Measurements from ENCODE around the gene UBAC2. TPM values are rescaled to one million over a fixed set of nuclear protein-coding genes. Genes with fewer than 3 reads are reported as not detected.

Gene UBAC2
- total and polyA plus RNA-seq, 2 of the 8 experiments (the other 6 are each of a cell fraction or from before 2014, with no cell fraction given), result 75.9 to 76.9 TPM

GRCh38 chr13:99392470-99393135 is 191.9 kb downstream of the UBAC2 start:
- no peaks in the 10 kb centered on the region for H3K79me2 ChIP-seq (ENCODE audit: control insufficient read depth in 1 of 2, insufficient read depth in 2 of 2, low read length in 2 of 2)
- H3K27ac ChIP-seq (ENCODE audit: low read depth, low read length), result no peak overlapping the region
- no peak overlapping the region for H4K91ac ChIP-seq (replicated peaks; ENCODE audit: insufficient read length, low read length)
- H2AFZ ChIP-seq (ENCODE audit: low read length), result no peak overlapping the region
- 86% methylated on average over 13 of the region's 13 CpGs; no CpG with 5 or more reads in 1 of the 2 experiments for WGBS, 2 experiments (ENCODE audit: extremely low coverage in 1 of 2, insufficient coverage in 1 of 2, insufficient read length in 1 of 2, insufficient replicate concordance in 2 of 2, low coverage in 1 of 2, low lambda C conversion rate in 2 of 2, missing lambda C conversion rate in 1 of 2)
- H2BK120ac ChIP-seq (replicated peaks; ENCODE audit: low read depth, low read length), result no peak overlapping the region
- DNase-seq (ENCODE audit: low read depth in 1 of 2, low spot score in 2 of 2) (no peak), FAIRE-seq (no peak)
- no peaks in the 10 kb centered on the region for H3K23me2 ChIP-seq (ENCODE audit: low read depth, low read length)
- H3K4me2 ChIP-seq (ENCODE audit: insufficient read depth in 1 of 2, low read depth in 2 of 2, low read length in 2 of 2), result no peak overlapping the region
- 0 out of 2 replicates have a peak overlapping the region, but pooled peaks have one; percentile 66 for H4K8ac ChIP-seq (ENCODE audit: extremely low read depth, insufficient read depth, low read length)
- no peak overlapping the region for H3K23ac ChIP-seq (ENCODE audit: insufficient read length)
- no peak overlapping the region for H3K18ac ChIP-seq (ENCODE audit: extremely low read depth, low read length)
- H3K9me3 ChIP-seq (ENCODE audit: insufficient read depth in 2 of 2, low read depth in 1 of 2, low read length in 1 of 2), result no peaks in the 10 kb centered on the region
- H3K4me3 ChIP-seq (ENCODE audit: extremely low read depth in 1 of 4, insufficient read depth in 2 of 4, low read depth in 3 of 4, low read length in 4 of 4), result no peak overlapping the region
- TF ChIP-seq SRF (IDR thresholded peaks at IDR 0.05; ENCODE audit: low read depth, low read length) (no peak), CHD2 (IDR thresholded peaks at IDR 0.05; ENCODE audit: low read length) (no peak), EGR1 (IDR thresholded peaks at IDR 0.05; ENCODE audit: borderline replicate concordance, low read depth, low read length) (no peak), SP2 (IDR thresholded peaks at IDR 0.05; ENCODE audit: low read length) (no peak), KDM4A (IDR thresholded peaks at IDR 0.05; ENCODE audit: low read depth, low read length, severe bottlenecking) (no peak), ASH2L (IDR thresholded peaks at IDR 0.05; ENCODE audit: low read length) (no peak), SP4 (IDR thresholded peaks at IDR 0.05; ENCODE audit: low read length) (no peak), NANOG (IDR thresholded peaks at IDR 0.05; ENCODE audit: insufficient read depth, low read depth, low read length, poor library complexity, severe bottlenecking) (no peak), ZNF274 (IDR thresholded peaks at IDR 0.05; ENCODE audit: borderline replicate concordance, extremely low read depth, low read length) (no peak), SAP30 (IDR thresholded peaks at IDR 0.05; ENCODE audit: insufficient read depth, insufficient replicate concordance, low read length) (no peak)
- H2BK20ac ChIP-seq (ENCODE audit: low read length), result no peak overlapping the region
- no peak overlapping the region for H2BK15ac ChIP-seq (ENCODE audit: low read length)
- no peak overlapping the region for H2BK12ac ChIP-seq (ENCODE audit: low read depth, low read length)
- H3K36me3 ChIP-seq (ENCODE audit: control insufficient read depth in 2 of 4, insufficient read depth in 4 of 4, low read length in 3 of 4), result no peaks in the 10 kb centered on the region
- H3K4ac ChIP-seq (replicated peaks; ENCODE audit: insufficient read length, low read depth, low read length), result no peak overlapping the region
- no peak overlapping the region for H2BK5ac ChIP-seq (ENCODE audit: low read depth, low read length)
- ChIA-PET POLR2A (ENCODE audit: partially characterized antibody) (no interaction called here), CTCF (ENCODE audit: partially characterized antibody) (interaction anchor here (0.9 to 16.2 kb wide), 8 partner anchors 10 to 123 kb away, joined by 3 to 227 read pairs (median 7); no protein-coding TSS in a partner anchor)
- no peaks in the 10 kb centered on the region for H3K79me1 ChIP-seq (ENCODE audit: low read depth, low read length)
- H3K4me1 ChIP-seq (replicated peaks in 1 of 4; ENCODE audit: control insufficient read depth in 3 of 4, insufficient read depth in 4 of 4, low read length in 3 of 4), result no peaks in the 10 kb centered on the region
- H3K9ac ChIP-seq (replicated peaks in 1 of 4; ENCODE audit: extremely low read depth in 1 of 4, low read depth in 3 of 4, low read length in 3 of 4), result no peak overlapping the region
- H2AK5ac ChIP-seq (ENCODE audit: low read depth, low read length), result no peak overlapping the region
- H4K20me1 ChIP-seq (replicated peaks in 1 of 2; ENCODE audit: control insufficient read depth in 1 of 2, insufficient read depth in 2 of 2, low read length in 2 of 2), result no peaks in the 10 kb centered on the region
- H3K27me3 ChIP-seq (replicated peaks in 1 of 4; ENCODE audit: control insufficient read depth in 3 of 4, extremely low read depth in 1 of 4, insufficient read depth in 3 of 4, low read length in 3 of 4), result no peaks in the 10 kb centered on the region
- no peak overlapping the region for H4K5ac ChIP-seq (ENCODE audit: insufficient read length, low read depth, low read length)
- H3K56ac ChIP-seq (replicated peaks; ENCODE audit: insufficient read length, low read depth, low read length), result no peak overlapping the region
- H3K14ac ChIP-seq (ENCODE audit: insufficient read length), result no peak overlapping the region
